GM21717 (cell line): Measurements from ENCODE around the gene TPM4.
"Not testable (repeated sequence)": the region's sequence is repeated elsewhere in the genome, so short reads cannot be mapped to it uniquely, and the experiment has no call there.

Experiments
- ATAC-seq: cut with Tn5 transposase; IDR thresholded peaks from one replicate; pipeline ENCODE4 v1.9.1; 2021; ENCODE audit warnings: mild to moderate bottlenecking, moderate library complexity; ENCODE audit not compliant: unreplicated experiment

The TPM4 gene

GRCh38 chr19:16076154-16076957 lies at the start of gene TPM4:
TPM4 (plus strand) TSS chr19:16076495; CDS start chr19:16076566, 71 bp downstream.
- ATAC-seq, result peak; percentile 44

GRCh38 chr19:16026756-16027155 lies 49.5 kb upstream of the TPM4 start:
- no peak for ATAC-seq

GRCh38 chr19:16027528-16027927 lies 48.8 kb upstream of the TPM4 start:
- ATAC-seq, result no peak

GRCh38 chr19:16030155-16030554 lies 46.1 kb upstream of the TPM4 start:
- not testable (repeated sequence) for ATAC-seq

- no peak for ATAC-seq
Measured at GRCh38 chr19:16030964-16031871, 45.1 kb upstream of the TPM4 start.

GRCh38 chr19:16031872-16032200 lies 44.5 kb upstream of the TPM4 start:
- ATAC-seq, result no peak

GRCh38 chr19:16032509-16033135 lies 43.7 kb upstream of the TPM4 start:
- ATAC-seq, result no peak

GRCh38 chr19:16033136-16033530 lies 43.2 kb upstream of the TPM4 start:
- ATAC-seq, result no peak

GRCh38 chr19:16033721-16034120 lies 42.6 kb upstream of the TPM4 start:
- ATAC-seq, result no peak

- no peak for ATAC-seq
Measured at GRCh38 chr19:16034180-16034579, 42.1 kb upstream of the TPM4 start.

- ATAC-seq, result no peak
Measured at GRCh38 chr19:16034958-16035560, 41.2 kb upstream of the TPM4 start.

- ATAC-seq, result no peak
Measured at GRCh38 chr19:16035601-16036297, 40.5 kb upstream of the TPM4 start.

GRCh38 chr19:16036397-16036925 lies 39.8 kb upstream of the TPM4 start:
- ATAC-seq, result no peak

- no peak for ATAC-seq
Measured at GRCh38 chr19:16036941-16037340, 39.4 kb upstream of the TPM4 start.

GRCh38 chr19:16037424-16038195 lies 38.7 kb upstream of the TPM4 start:
- no peak for ATAC-seq

GRCh38 chr19:16038196-16038695 lies 38.0 kb upstream of the TPM4 start:
- ATAC-seq, result no peak

GRCh38 chr19:16039081-16039480 lies 37.2 kb upstream of the TPM4 start:
- no peak for ATAC-seq

- ATAC-seq, result no peak
Measured at GRCh38 chr19:16039545-16039944, 36.8 kb upstream of the TPM4 start.

GRCh38 chr19:16040642-16041041 lies 35.7 kb upstream of the TPM4 start:
- no peak for ATAC-seq
